ENCODE measurements around the gene SYNE3. TPM values are rescaled to one million over a fixed set of nuclear protein-coding genes. Genes with fewer than 3 reads are reported as not detected.

Gene SYNE3
- total and polyA plus RNA-seq, 2 donors (not counting 1 experiment from before 2014, with no cell fraction given): 17.8 to 76.1 TPM

GRCh38 chr14:95547626-95548327, 31.3 kb upstream of the SYNE3 start:
- ChIA-PET CTCF (interaction anchor here (0.6 to 2.2 kb wide), 5 partner anchors 8 to 112 kb away, joined by 3 to 11 read pairs (median 4); no protein-coding TSS in a partner anchor), POLR2A (no interaction called here)
- no peak overlapping the region for H3K27ac Mint-ChIP-seq
- no peaks in the 10 kb centered on the region for H3K9me3 ChIP-seq (ENCODE audit: control extremely low read depth in 1 of 3, control insufficient read depth in 2 of 3, insufficient read depth in 1 of 3, low read length in 2 of 3)
- no peaks in the 10 kb centered on the region for H4K20me1 ChIP-seq (ENCODE audit: control insufficient read depth, insufficient read depth, low read length, poor library complexity, severe bottlenecking)
- H3K27me3 ChIP-seq (replicated peaks in 1 of 4; ENCODE audit: control extremely low read depth in 1 of 4, control insufficient read depth in 3 of 4, insufficient read depth in 4 of 4, low read length in 3 of 4): no peaks in the 10 kb centered on the region
- peaks cover 5 to 11% of the 10 kb centered on the region in 2 experiments for H3K36me3 ChIP-seq (replicated peaks in 1 of 2; ENCODE audit: control extremely low read depth in 1 of 2, control insufficient read depth in 1 of 2, extremely low read depth in 1 of 2, insufficient read depth in 2 of 2, low read length in 1 of 2)
- H3K4me1 ChIP-seq (ENCODE audit: control insufficient read depth in 2 of 2, insufficient read depth in 2 of 2, low read length in 2 of 2): no peaks in the 10 kb centered on the region
- no peak overlapping the region for H3K27ac ChIP-seq (ENCODE audit: low read length in 2 of 2)
- no peaks in the 10 kb centered on the region for H3K9me3 Mint-ChIP-seq (ENCODE audit: insufficient read depth)
- H3K4me2 ChIP-seq (replicated peaks; ENCODE audit: low read depth, low read length, poor library complexity, severe bottlenecking): no peak overlapping the region
- intact Hi-C loops (cut with micrococcal nuclease): no loop called here
- ATAC-seq (ENCODE audit: low read depth) (no peak), DNase-seq (no peak)
- peaks cover 4% of the 10 kb centered on the region for H3K79me2 ChIP-seq (ENCODE audit: control insufficient read depth, insufficient read depth, low read length)
- WGBS (ENCODE audit: insufficient coverage): 92% methylated on average over 14 of the region's 14 CpGs
- H3K27me3 Mint-ChIP-seq: no peaks in the 10 kb centered on the region
- no peak overlapping the region for H3K4me3 ChIP-seq (ENCODE audit: control extremely low read depth in 1 of 5, extremely low read depth in 1 of 5, insufficient read depth in 1 of 5, low read depth in 2 of 5, low read length in 4 of 5)
- H3K9ac ChIP-seq (ENCODE audit: low read length): no peak overlapping the region
- no peak overlapping the region for H3K4me3 Mint-ChIP-seq
- TF ChIP-seq CTCF (IDR thresholded peaks at IDR 0.05) (no peak), EZH2 (IDR thresholded peaks at IDR 0.05; ENCODE audit: borderline replicate concordance, insufficient read depth, low read depth, low read length, poor library complexity, severe bottlenecking) (no peak)
- peaks cover 1% of the 10 kb centered on the region for H3K4me1 Mint-ChIP-seq
- no peak overlapping the region for H2AFZ ChIP-seq (ENCODE audit: insufficient read depth, low read depth, low read length, poor library complexity, severe bottlenecking)

- Histone ChIP-seq H3K27ac (ENCODE audit: low read length in 2 of 2) (no peak overlapping the region), H2AFZ (ENCODE audit: insufficient read depth, low read depth, low read length, poor library complexity, severe bottlenecking) (no peak overlapping the region), H3K79me2 (ENCODE audit: control insufficient read depth, insufficient read depth, low read length) (peaks cover 5% of the 10 kb centered on the region), H3K9me3 (ENCODE audit: control extremely low read depth in 1 of 3, control insufficient read depth in 2 of 3, insufficient read depth in 1 of 3, low read length in 2 of 3) (no peaks in the 10 kb centered on the region), H3K9ac (ENCODE audit: low read length) (no peak overlapping the region), H3K27me3 (replicated peaks in 1 of 4; ENCODE audit: control extremely low read depth in 1 of 4, control insufficient read depth in 3 of 4, insufficient read depth in 4 of 4, low read length in 3 of 4) (no peaks in the 10 kb centered on the region), H3K4me3 (ENCODE audit: control extremely low read depth in 1 of 5, extremely low read depth in 1 of 5, insufficient read depth in 1 of 5, low read depth in 2 of 5, low read length in 4 of 5) (no peak overlapping the region), H4K20me1 (ENCODE audit: control insufficient read depth, insufficient read depth, low read length, poor library complexity, severe bottlenecking) (no peaks in the 10 kb centered on the region), H3K36me3 (replicated peaks in 1 of 2; ENCODE audit: control extremely low read depth in 1 of 2, control insufficient read depth in 1 of 2, extremely low read depth in 1 of 2, insufficient read depth in 2 of 2, low read length in 1 of 2) (peaks cover 5 to 11% of the 10 kb centered on the region in 2 experiments), H3K4me2 (replicated peaks; ENCODE audit: low read depth, low read length, poor library complexity, severe bottlenecking) (no peak overlapping the region), H3K4me1 (ENCODE audit: control insufficient read depth in 2 of 2, insufficient read depth in 2 of 2, low read length in 2 of 2) (no peaks in the 10 kb centered on the region)
- H3K9me3 Mint-ChIP-seq (ENCODE audit: insufficient read depth): no peaks in the 10 kb centered on the region
- DNase-seq (no peak), ATAC-seq (ENCODE audit: low read depth) (no peak)
- TF ChIP-seq EZH2 (IDR thresholded peaks at IDR 0.05; ENCODE audit: borderline replicate concordance, insufficient read depth, low read depth, low read length, poor library complexity, severe bottlenecking) (no peak), CTCF (IDR thresholded peaks at IDR 0.05) (no peak)
- no peak overlapping the region for H3K4me3 Mint-ChIP-seq
- peaks cover 1% of the 10 kb centered on the region for H3K4me1 Mint-ChIP-seq
- ChIA-PET CTCF (interaction anchor here (0.6 to 2.2 kb wide), 4 partner anchors 8 to 112 kb away, joined by 3 to 11 read pairs (median 5); no protein-coding TSS in a partner anchor), POLR2A (no interaction called here)
- intact Hi-C loops (cut with micrococcal nuclease): no loop called here
- H3K27ac Mint-ChIP-seq: no peak overlapping the region
- H3K27me3 Mint-ChIP-seq: no peaks in the 10 kb centered on the region
- 98% methylated on average over 5 of the region's 5 CpGs for WGBS (ENCODE audit: insufficient coverage)
Observed at GRCh38 chr14:95547272-95547625, 30.8 kb upstream of the SYNE3 start.

Measured in B cell (primary cell).